SK-N-MC (cell line): Measurements from ENCODE around the gene LRRC55.

ENCODE experiments used
- EZH2 ChIP-seq: fragments of 200-600 bp; sonication (generic); IDR thresholded peaks from one replicate; pipeline ENCODE4 v1.6.1; 2017; ENCODE audit warnings: antibody characterized with exemption
- POLR2AphosphoS5 ChIP-seq: IDR thresholded peaks from 2 replicates; pipeline ENCODE4 v1.6.1; 2012; ENCODE audit warnings: mild to moderate bottlenecking, low read depth, low read length, borderline replicate concordance

GRCh38 chr11:57153448-57153847 lies 28.3 kb upstream of the LRRC55 start:
- TF ChIP-seq EZH2 (no peak), POLR2AphosphoS5 (no peak)
